Skin of body (tissue), 2 donors: Measurements from ENCODE around the gene MAGEB16. TPM values are rescaled to one million over a fixed set of nuclear protein-coding genes. Genes with fewer than 3 reads are reported as not detected.

ENCODE experiments used
- DNase-seq: peaks from one replicate; lab custom pipeline; 2025; lab: John Stamatoyannopoulos, UW
- total RNA-seq: library from RNA; depleted of rRNA; stranded (reverse); fragments of >200 nt; gene quantifications from one replicate; pipeline ENCODE4 v1.2.3, GENCODE V29; 2014

MAGEB16 gene
- total RNA-seq, result not detected

GRCh38 chrX:35798042-35798441 is at the start of gene MAGEB16:
Gene MAGEB16, plus strand, starts transcription at chrX:35798342. Its CDS starts 3,855 bp downstream, at chrX:35802197.
- no peak for DNase-seq

DNA sequence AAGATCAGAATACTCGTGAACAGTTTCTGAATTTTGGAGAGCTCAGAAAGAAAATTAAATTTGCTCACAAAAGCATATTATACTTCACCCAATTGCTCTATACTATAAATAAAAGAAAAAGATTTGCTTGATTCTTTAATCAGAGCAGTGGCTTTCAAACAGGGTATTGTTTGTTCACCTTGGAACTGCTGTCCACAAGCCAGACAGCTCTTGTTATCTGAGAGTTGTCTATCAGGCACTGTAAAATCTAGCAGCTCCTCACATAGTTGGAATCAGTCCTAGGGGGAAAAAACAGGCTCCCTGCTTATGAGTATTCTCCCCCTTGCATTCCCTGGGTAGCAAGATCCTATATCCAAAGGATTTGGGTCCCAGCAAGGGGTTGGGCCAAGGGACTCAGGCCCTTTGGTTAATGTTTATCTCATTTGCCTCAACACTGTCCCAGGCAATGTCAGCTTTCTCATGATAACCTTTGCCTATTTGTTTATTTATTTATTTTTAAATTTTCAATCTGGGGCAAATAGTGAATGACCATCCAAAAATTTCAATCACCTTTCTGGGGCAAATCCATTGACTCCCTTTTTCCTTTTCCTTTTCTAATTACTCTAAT is 24.1 kb upstream of the MAGEB16 start:
- DNase-seq, result no peak

GRCh38 chrX:35785075-35785474 is 13.1 kb upstream of the MAGEB16 start:
- DNase-seq, result no peak

DNA sequence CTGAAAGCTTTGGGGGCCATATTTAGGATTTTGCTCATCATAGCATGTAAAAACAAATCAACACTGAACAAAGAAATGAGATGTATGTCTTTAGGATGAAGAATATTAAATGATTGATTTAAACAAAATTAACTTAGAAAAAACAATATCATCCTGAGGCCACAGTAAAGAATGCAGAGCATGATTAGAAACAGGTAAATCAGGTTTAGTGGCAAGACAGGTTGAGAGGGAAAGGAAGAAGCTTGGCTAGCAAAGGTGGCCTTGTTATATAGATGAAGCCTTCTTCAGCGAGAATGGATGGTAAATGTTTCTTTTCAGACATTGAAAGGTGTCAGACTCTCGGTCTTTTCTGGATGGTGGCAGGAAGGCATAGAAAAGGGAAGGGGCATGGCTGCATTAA is 11.9 kb upstream of the MAGEB16 start:
- no peak for DNase-seq

DNA sequence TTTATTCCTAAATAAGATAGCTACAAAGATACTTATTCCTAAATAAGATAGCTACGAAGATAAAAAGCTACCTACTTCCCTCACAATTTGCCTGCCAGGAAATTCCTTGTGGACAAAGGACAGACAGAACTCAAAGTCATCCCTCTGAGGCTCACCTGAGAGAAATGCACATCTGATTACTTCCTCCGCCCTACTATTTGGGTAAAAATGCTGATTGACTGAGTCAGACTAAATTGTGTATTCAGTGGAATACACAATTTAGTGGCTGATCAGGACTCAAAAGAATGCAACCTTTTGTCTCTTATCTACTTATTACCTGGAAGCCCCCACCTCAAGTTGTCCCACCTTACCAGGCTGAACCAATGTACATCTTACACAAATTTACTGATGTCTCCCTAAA is 10.3 kb upstream of the MAGEB16 start:
- no peak for DNase-seq

DNA sequence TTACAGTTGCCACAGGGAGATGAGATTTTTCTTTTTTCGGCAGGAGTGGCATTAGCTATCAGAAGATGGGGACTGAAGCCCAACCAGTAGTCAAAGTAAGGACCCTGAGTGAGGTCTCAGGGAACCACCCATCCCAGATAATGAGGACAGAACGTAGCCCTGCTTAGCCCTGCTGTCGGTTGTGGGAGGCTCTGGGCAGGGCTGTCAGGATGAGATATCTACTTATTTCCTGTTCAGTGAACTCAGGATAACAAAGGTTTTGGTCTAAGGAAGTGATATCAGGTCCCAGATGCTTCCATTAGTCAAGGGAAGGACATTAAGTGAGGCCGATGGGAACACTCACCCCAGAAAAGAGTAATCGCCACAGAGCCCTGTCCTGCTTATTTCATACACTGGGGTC is 2.3 kb downstream of the MAGEB16 start:
- no peak for DNase-seq

- DNase-seq, result no peak
Measured at GRCh38 chrX:35809781-35810180, 11.6 kb downstream of the MAGEB16 start.

DNA sequence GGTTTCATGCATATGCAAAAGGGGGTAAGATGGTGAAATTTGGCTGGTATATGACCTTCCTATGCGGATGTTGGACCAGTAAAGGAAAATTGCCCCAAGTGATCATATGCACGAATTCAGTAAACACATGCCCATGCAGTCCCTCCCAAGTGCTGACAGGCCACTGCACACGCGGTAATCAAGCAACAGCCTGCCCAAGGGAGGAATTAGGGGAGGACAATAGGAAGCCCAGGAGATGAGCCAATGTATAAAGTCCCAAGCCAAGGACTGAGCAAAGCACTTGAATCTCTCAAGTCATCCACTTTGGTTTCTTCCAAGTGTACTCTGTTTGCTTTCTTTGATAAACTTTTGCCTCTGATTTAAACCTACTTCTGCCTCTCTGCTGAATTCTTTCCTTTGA is 21.1 kb downstream of the MAGEB16 start:
- DNase-seq, result peak; percentile 3

- no peak for DNase-seq
Measured at GRCh38 chrX:35826503-35826902, 28.4 kb downstream of the MAGEB16 start.

DNA sequence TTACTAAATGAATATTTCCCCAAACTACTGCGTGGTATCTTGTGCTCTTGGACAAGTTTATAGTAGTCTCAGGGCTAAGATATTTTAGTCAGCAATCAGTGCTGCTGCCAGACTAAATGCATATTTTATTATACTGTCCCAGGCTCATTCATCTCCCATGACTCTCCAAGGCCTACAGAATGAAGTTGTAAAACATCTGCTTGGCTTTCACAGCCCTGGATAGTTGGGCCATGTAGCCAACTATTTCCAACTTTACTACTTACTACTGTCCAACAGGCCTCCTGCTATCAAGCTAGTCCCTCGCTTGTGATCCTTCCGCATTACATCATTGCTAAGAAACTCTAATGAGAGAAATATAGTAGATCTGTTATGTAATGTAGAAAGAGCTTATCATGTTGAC is 31.4 kb downstream of the MAGEB16 start:
- peak; percentile 28 for DNase-seq

- no peak for DNase-seq
Measured at GRCh38 chrX:35841872-35842271, 43.7 kb downstream of the MAGEB16 start.

DNA sequence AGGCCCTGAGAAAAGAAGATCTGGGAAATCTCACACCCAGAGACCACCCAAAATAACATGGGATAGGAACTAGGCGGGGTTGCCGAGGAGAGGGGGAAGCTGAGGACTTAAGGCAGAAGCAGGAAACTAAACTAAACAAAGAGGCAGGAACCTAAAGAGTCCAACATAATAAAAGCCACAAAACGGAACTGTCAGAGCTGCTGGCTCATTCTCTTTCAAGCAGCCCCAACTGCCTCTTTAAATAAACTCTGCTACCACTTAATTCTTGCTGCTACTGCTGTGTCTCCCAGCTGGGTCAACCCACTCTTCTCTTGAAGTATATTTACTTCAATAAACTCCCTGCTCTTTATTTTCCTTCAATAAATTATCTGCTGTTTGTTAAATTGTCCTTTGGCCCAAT is 44.5 kb downstream of the MAGEB16 start:
- no peak for DNase-seq

- no peak for DNase-seq
Measured at GRCh38 chrX:35847736-35848135, 49.6 kb downstream of the MAGEB16 start.

Other genes with a start within 250 kb of the MAGEB16 start
- gene CFAP47, start 121.4 kb downstream of the MAGEB16 start, total RNA-seq, result 0.10 TPM